CD4-positive, alpha-beta T cell (primary cell): ENCODE results near the gene GOLGA1. TPM values are rescaled to one million over a fixed set of nuclear protein-coding genes. Genes with fewer than 3 reads are reported as not detected.

Experiments used
- ATAC-seq: fragments of 200-7000 bp; cut with Tn5 transposase; one replicate; pipeline ENCODE4 v1.10.0; 2022; ENCODE audit warnings: mild to moderate bottlenecking; ENCODE audit not compliant: poor library complexity
- CTCF ChIA-PET: fragments of 350-600 bp; sonication (Branson Sonifier 250); formaldehyde crosslinking; loops from one replicate; lab custom pipeline; 2021; ENCODE audit warnings: antibody characterized with exemption, inconsistent platforms; lab: Charles Lee
- POLR2A ChIA-PET: fragments of 350-600 bp; sonication (Branson Sonifier 250); formaldehyde crosslinking; loops from one replicate; lab custom pipeline; 2021; ENCODE audit warnings: antibody characterized with exemption, inconsistent platforms; lab: Charles Lee
- DNase-seq, 14 experiments: peaks; one replicate each; pipeline ENCODE4 v3.0.0-alpha.2; 2013 to 2020; ENCODE audit warnings: mixed read lengths in 2 of 14
- H3K27ac ChIP-seq, 2 donors: one replicate each; pipeline versions ENCODE4 v1.5.1 to v1.7.0; 2013; ENCODE audit warnings: low read length in 2 of 2, low read depth in 1 of 2, mild to moderate bottlenecking in 1 of 2
- H3K27me3 ChIP-seq, 2 experiments: 1 replicate in 1 of 2; 2 replicates in 1 of 2; pipeline versions ENCODE4 v1.6.1 to v1.7.0; 2013; ENCODE audit warnings: low read length in 2 of 2, control low read depth in 1 of 2, mild to moderate bottlenecking in 1 of 2, moderate library complexity in 1 of 2; ENCODE audit not compliant: insufficient read depth in 2 of 2, control insufficient read depth in 1 of 2
- H3K36me3 ChIP-seq: one replicate; pipeline ENCODE4 v1.6.1; 2013; ENCODE audit warnings: low read length, control low read depth; ENCODE audit not compliant: insufficient read depth
- H3K4me1 ChIP-seq: one replicate; pipeline ENCODE4 v1.6.1; 2013; ENCODE audit warnings: low read length, control low read depth; ENCODE audit not compliant: insufficient read depth
- H3K4me3 ChIP-seq: one replicate; pipeline ENCODE4 v1.5.1; 2013; ENCODE audit warnings: mild to moderate bottlenecking, low read length, moderate library complexity
- H3K9me3 ChIP-seq, 2 experiments: 1 replicate in 1 of 2; 2 replicates in 1 of 2; pipeline versions ENCODE4 v1.6.1 to v1.7.0; 2013; ENCODE audit warnings: low read length in 2 of 2, mild to moderate bottlenecking in 2 of 2, control low read depth in 1 of 2, moderate library complexity in 1 of 2; ENCODE audit not compliant: control insufficient read depth in 1 of 2, insufficient read depth in 1 of 2
- H3K27ac Mint-ChIP-seq: one replicate; pipeline ENCODE4 v1.8.0; 2020; ENCODE audit warnings: mixed read lengths
- H3K27me3 Mint-ChIP-seq: one replicate; pipeline ENCODE4 v1.8.0; 2021; ENCODE audit warnings: mixed read lengths
- H3K36me3 Mint-ChIP-seq: one replicate; pipeline ENCODE4 v1.8.0; 2021; ENCODE audit warnings: low read depth, mixed read lengths
- H3K4me1 Mint-ChIP-seq: one replicate; pipeline ENCODE4 v1.8.0; 2021; ENCODE audit warnings: low read depth, mixed read lengths
- H3K4me3 Mint-ChIP-seq: one replicate; pipeline ENCODE4 v1.8.0; 2020; ENCODE audit warnings: mild to moderate bottlenecking, mixed read lengths
- H3K9me3 Mint-ChIP-seq: one replicate; pipeline ENCODE4 v1.8.0; 2020; ENCODE audit warnings: mixed read lengths
- intact Hi-C, 2 experiments: fragments of 100-400 bp; cut with DNase I in 1 of 2; cut with micrococcal nuclease in 1 of 2; formaldehyde crosslinking; loops; one replicate each; pipeline versions ENCODE4 v1.15.1 to v1.9.0; 2023 to 2025; cut with DNase I, micrococcal nuclease
- total RNA-seq, 174 experiments: library from RNA in 2 of 174; stranded (reverse) in 2 of 174; gene quantifications; one replicate each; pipeline ENCODE4 v1.2.3 and lab custom pipeline; 2021 to 2026
- TF ChIP-seq, protein P1 (sequence below): fragments of 200-600 bp; IDR thresholded peaks from one replicate; pipeline ENCODE4 v1.8.0; 2022; ENCODE audit warnings: antibody characterized with exemption, mild to moderate bottlenecking

GOLGA1 gene
- total RNA-seq, 2 experiments from 2014 or later: 12.9 to 22.2 TPM

DNA sequence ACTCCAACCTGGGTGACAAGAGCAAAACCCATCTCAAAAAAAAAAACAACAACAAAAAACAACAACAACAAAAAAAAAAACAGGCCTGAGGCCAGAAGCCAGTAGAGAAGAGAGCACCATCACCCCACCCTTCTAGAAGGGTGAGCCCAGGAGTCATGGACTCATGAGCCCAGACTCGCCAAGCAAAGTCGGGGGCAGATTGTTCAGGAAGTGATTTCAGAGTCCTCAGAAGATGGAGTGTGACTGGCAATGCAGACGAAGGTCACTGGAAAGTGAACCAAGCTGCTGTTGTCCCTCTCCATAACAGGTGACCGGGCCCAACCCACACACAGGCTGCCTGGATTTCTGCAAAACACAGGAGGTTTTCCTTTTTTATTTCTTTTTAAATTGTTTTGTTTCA is 96.6 kb downstream of the GOLGA1 start:
- Mint-ChIP-seq H3K4me1 (no peaks in the 10 kb centered on the region), H3K4me3 (no peak overlapping the region), H3K9me3 (no peaks in the 10 kb centered on the region), H3K27ac (no peak overlapping the region), H3K36me3 (no peaks in the 10 kb centered on the region), H3K27me3 (peaks cover 20% of the 10 kb centered on the region)
- Histone ChIP-seq H3K4me1 (no peaks in the 10 kb centered on the region), H3K27ac (no peak overlapping the region), H3K9me3 (no peaks in the 10 kb centered on the region), H3K36me3 (no peaks in the 10 kb centered on the region), H3K27me3 (peaks cover 3 to 10% of the 10 kb centered on the region in 2 experiments), H3K4me3 (no peak overlapping the region)
- TF ChIP-seq, protein P1, sequence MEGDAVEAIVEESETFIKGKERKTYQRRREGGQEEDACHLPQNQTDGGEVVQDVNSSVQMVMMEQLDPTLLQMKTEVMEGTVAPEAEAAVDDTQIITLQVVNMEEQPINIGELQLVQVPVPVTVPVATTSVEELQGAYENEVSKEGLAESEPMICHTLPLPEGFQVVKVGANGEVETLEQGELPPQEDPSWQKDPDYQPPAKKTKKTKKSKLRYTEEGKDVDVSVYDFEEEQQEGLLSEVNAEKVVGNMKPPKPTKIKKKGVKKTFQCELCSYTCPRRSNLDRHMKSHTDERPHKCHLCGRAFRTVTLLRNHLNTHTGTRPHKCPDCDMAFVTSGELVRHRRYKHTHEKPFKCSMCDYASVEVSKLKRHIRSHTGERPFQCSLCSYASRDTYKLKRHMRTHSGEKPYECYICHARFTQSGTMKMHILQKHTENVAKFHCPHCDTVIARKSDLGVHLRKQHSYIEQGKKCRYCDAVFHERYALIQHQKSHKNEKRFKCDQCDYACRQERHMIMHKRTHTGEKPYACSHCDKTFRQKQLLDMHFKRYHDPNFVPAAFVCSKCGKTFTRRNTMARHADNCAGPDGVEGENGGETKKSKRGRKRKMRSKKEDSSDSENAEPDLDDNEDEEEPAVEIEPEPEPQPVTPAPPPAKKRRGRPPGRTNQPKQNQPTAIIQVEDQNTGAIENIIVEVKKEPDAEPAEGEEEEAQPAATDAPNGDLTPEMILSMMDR: no peak
- ATAC-seq: no peak
- POLR2A ChIA-PET: no interaction called here
- CTCF ChIA-PET: interaction anchor here (0.8 kb wide), 1 partner anchor 9 kb away, joined by 3 read pairs; the partner anchor contains the start of gene WDR38
- intact Hi-C loops: no loop called here
- no peak for DNase-seq

DNA sequence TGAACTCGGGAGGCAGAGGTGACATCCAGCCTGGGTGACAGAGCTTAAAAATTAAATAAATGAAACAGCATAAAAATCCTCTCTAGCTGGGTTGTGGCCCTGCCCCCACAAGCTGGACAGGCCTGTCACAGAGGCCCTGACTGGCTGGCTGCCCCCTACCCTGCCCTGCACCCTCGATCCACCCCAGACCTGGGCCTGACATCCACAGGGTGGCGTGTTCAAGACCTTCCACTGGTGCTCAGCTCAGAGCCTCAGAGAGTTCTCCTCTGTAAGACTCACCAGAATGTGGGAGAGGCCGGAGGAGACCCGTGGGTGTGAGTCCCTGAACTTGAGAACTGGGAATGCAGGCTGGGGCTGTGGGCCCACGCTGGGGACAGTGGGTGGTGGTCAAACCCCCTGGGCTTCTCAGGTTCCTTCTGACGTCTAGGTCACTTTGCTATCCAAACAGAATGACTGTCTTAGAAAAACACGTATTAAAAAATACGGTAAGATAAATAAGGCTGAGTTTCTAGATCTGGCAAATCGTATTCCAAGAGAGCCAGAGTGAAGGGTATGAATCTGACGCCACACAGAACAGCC is 97.3 kb downstream of the GOLGA1 start:
- ATAC-seq (no peak), DNase-seq (no peak)
- Histone ChIP-seq H3K4me3 (no peak overlapping the region), H3K4me1 (no peaks in the 10 kb centered on the region), H3K36me3 (no peaks in the 10 kb centered on the region), H3K9me3 (no peaks in the 10 kb centered on the region), H3K27ac (no peak overlapping the region), H3K27me3 (peaks cover 3 to 11% of the 10 kb centered on the region in 2 experiments)
- ChIA-PET CTCF (interaction anchor here (0.8 kb wide), 1 partner anchor 10 kb away, joined by 3 read pairs; the partner anchor contains the start of gene WDR38), POLR2A (no interaction called here)
- Mint-ChIP-seq H3K27me3 (peaks cover 20% of the 10 kb centered on the region), H3K36me3 (no peaks in the 10 kb centered on the region), H3K4me3 (no peak overlapping the region), H3K4me1 (no peaks in the 10 kb centered on the region), H3K27ac (no peak overlapping the region), H3K9me3 (no peaks in the 10 kb centered on the region)
- TF ChIP-seq, protein P1: no peak
- intact Hi-C loops: no loop called here

GRCh38 chr9:124841075-124841821 is 99.6 kb downstream of the GOLGA1 start:
- Histone ChIP-seq H3K27ac (no peak overlapping the region), H3K9me3 (no peaks in the 10 kb centered on the region), H3K4me3 (no peak overlapping the region), H3K36me3 (no peaks in the 10 kb centered on the region), H3K4me1 (no peaks in the 10 kb centered on the region), H3K27me3 (peaks cover 3 to 19% of the 10 kb centered on the region in 2 experiments)
- TF ChIP-seq, protein P1: no peak
- ATAC-seq (no peak), DNase-seq (no peak)
- POLR2A ChIA-PET: no interaction called here
- peaks cover 31% of the 10 kb centered on the region for H3K27me3 Mint-ChIP-seq
- H3K36me3 Mint-ChIP-seq: no peaks in the 10 kb centered on the region
- CTCF ChIA-PET: interaction anchor here (1.4 to 2.9 kb wide), 2 partner anchors 12 to 15 kb away, joined by 5 to 16 read pairs; partner anchors contain the start of gene WDR38
- H3K4me1 Mint-ChIP-seq: no peaks in the 10 kb centered on the region
- intact Hi-C loops: no loop called here
- no peak overlapping the region for H3K27ac Mint-ChIP-seq
- H3K4me3 Mint-ChIP-seq: no peak overlapping the region
- no peaks in the 10 kb centered on the region for H3K9me3 Mint-ChIP-seq
